ENCODE measurements around the gene SLC25A38. TPM values are rescaled to one million over a fixed set of nuclear protein-coding genes. Genes with fewer than 3 reads are reported as not detected.
"Not testable (repeated sequence)": the region's sequence is repeated elsewhere in the genome, so short reads cannot be mapped to it uniquely, and the experiment has no call there.

The SLC25A38 gene, protein sequence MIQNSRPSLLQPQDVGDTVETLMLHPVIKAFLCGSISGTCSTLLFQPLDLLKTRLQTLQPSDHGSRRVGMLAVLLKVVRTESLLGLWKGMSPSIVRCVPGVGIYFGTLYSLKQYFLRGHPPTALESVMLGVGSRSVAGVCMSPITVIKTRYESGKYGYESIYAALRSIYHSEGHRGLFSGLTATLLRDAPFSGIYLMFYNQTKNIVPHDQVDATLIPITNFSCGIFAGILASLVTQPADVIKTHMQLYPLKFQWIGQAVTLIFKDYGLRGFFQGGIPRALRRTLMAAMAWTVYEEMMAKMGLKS
- polyA plus RNA-seq (ENCODE audit: insufficient read length in 10 of 10), result 10 to 100 TPM; 15.7 to 20.2 (median 16.7) TPM
- long read RNA-seq, donor 1, partial matches to known transcripts, result 0 of 1 reads
- long read RNA-seq, donor 1, other reads (novel, unspliced or antisense), result 0 of 1 reads
- long read RNA-seq, donor 2, transcript SLC25A38-201 (7 exons, 2,147 nt), result major isoform, 5 of 5 reads
- long read RNA-seq, donor 2, partial matches to known transcripts, result 0 of 5 reads
- long read RNA-seq, donor 2, other reads (novel, unspliced or antisense), result 0 of 5 reads
- long read RNA-seq, donor 3, result 0 reads
- long read RNA-seq, donor 4, partial matches to known transcripts, result 0 of 3 reads
- long read RNA-seq, donor 4, other reads (novel, unspliced or antisense), result 0 of 3 reads
- long read RNA-seq, donor 5, transcript SLC25A38-201 (7 exons, 2,147 nt), result major isoform, 9 of 10 reads
- long read RNA-seq, donor 5, partial matches to known transcripts, result 0 of 10 reads
- long read RNA-seq, donor 5, other reads (novel, unspliced or antisense), result 0 of 10 reads
- long read RNA-seq, donor 6, transcript SLC25A38-201 (7 exons, 2,147 nt), result major isoform, 10 of 10 reads
- long read RNA-seq, donor 6, partial matches to known transcripts, result 0 of 10 reads
- long read RNA-seq, donor 6, other reads (novel, unspliced or antisense), result 0 of 10 reads
- long read RNA-seq, donor 7, partial matches to known transcripts, result 0 of 2 reads
- long read RNA-seq, donor 7, other reads (novel, unspliced or antisense), result 0 of 2 reads
- long read RNA-seq, donor 8, partial matches to known transcripts, result 0 of 3 reads
- long read RNA-seq, donor 8, other reads (novel, unspliced or antisense), result 0 of 3 reads
- long read RNA-seq, donor 9, partial matches to known transcripts, result 0 of 3 reads
- long read RNA-seq, donor 9, other reads (novel, unspliced or antisense), result 0 of 3 reads

DNA sequence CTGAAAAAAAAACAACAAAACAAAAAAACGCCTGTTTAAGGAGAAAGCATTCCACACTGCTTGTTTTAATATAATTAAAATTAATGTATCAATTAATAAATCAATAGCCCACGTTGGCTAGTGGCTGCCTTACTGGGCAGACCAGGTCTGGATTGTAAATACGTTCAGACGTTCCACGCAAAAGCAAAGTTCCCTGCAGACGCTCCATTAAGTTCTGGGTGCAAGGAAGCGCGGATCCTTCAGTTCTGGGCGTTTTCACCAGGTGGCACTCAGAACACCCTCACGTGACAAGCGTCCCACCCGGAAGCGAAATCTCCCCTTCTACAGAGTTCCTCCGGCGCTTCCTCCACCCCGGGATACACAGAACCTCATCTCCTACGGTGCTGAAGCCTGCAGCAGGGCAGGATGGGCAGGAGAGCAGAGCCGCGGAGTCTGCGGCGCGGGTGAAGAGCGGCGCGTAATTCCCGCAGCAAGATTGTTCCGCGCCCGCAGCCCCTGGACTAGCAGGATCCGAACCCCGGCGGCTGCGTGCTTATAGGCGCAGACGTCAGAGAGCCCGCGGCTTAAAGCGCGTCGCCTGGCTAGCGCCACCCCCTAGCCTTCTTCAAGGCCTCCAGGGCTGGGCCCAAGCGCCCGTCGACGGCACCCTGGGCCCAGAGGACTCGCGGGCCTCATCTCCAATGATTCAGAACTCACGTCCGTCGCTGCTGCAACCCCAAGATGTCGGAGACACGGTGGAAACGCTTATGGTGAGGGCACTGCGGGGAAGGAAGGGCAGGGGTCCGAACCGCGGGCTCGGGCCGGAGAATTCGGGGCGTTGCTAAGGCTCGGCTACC is at the start of gene SLC25A38:
Gene SLC25A38, plus strand, starts transcription at position 326 of the 836 bp plus-strand sequence. Its CDS starts 355 bp downstream, at position 681.
- DNase-seq, result peak; percentile 75 to 94 (median 82)

DNA sequence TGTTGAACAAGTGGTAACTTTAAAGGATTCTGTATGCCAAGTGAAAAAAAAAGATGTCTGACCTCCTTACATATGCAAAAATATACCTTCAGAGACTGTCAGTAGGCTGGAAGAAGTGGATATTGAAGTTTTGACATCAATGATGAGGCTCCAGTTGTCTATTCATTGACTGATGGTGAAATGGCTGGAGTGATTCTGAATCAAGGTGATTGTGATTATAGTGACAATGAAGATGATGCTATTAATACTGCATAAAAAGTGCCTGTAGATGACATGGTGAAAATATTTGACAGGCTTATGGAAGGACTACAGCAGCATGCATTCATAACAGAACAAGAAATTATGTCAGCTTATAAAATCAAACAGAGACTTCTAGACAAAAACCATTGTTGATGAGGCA is 49.6 kb upstream of the SLC25A38 start:
- no peak for DNase-seq

DNA sequence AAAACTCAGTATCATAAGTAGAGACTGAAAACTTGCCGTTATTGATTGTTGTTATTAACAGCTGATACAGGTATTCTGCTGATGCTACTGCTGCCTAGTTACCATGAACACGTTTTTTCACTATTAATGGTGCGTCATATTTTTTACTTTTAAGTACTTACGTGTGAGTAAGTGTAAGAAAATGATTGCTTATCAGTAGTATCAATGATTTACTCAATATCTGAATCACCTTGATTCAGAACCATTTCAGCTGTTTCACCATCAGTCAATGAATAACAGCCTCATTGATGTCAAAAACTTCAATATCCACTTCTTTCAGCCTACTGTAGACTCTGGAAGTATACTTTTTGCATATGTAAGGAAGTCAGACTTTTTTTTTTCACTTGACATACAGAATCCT is 49.0 kb upstream of the SLC25A38 start:
- DNase-seq, result no peak

DNA sequence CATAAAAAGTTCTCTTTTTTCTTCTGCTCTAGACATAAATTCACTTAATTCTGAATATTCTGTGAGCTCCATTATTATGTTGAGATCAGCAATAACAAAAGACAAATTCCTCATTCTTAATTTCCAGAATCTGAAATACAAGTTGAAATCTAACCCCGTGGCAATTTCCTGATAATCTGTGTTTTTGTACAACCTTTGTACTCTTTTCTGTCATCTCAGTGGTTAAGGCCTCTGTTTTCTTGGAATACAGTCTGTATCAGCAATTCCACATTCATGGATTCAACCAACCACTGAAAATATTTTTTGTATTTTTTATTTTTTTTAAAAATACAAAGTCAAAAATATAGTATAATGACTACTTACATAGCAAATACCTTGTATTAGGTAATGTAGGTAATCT is 45.0 kb upstream of the SLC25A38 start:
- no peak for DNase-seq

DNA sequence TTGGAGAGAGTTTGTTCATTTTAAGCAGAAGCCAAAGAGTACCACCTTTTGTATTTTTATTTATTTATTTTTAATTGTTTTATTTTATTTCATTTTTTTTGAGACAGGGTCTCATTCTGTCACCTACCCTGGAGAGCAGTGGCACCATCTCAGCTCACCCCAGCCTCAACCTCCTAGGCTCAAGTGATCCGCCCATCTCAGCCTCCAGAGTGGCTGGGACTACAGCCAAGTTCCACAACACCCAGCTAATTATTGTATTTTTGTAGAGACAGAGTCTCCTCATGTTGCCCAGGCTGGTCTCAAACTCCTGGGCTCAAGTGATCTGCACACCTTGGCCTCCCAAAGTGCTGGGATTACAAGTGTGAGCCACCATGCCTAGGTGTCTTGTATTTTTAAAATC is 44.1 kb upstream of the SLC25A38 start:
- DNase-seq, result no peak

DNA sequence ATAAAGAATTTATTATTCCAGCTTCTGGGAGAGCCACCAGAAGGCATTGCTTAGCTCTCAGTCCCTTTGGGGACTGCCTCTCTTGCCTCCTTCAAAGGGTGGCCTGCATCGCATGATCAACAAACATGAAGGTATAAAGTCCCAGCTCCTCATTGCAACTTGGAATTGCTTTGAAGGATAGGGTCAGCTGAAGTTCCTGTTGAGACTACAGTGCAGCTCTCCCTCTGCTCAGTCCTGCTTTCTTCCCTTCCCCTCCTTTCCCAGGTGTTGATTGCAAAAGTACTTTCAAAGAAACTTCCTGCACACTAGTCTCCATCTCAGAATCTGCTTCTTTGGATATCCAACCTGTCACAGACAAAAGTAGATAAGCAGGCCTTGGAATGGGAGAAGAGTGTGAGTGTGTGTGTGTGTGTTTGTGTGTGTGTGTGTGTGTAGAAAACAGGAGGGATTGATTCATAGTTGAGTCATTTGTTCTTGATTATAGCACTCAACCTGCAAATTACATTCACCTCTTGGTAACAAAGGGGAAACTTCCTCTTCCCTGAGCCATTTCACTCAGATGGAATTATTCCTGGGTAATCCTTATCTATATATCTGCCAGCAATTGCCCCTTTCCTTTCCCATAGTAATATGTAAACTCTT is 40.0 kb upstream of the SLC25A38 start:
- DNase-seq, result no peak

DNA sequence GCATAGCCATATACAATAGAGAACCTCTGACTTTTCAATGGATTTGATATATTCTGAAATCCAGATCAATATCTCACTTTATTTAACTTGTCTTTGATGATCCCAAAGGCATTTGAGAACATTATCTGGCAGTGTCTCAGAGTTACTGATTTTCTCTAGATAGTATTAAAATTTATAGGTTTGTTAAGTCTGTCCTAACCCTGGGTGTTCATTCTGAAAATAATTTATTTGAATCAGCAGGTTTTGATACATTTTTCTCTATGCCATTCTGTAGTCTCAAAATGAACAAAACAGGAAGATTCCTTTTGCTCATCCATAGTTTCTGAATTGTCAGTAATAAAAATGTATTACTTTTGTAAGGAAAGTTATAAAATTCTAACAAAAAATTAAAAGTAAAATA is 39.4 kb upstream of the SLC25A38 start:
- no peak for DNase-seq

DNA sequence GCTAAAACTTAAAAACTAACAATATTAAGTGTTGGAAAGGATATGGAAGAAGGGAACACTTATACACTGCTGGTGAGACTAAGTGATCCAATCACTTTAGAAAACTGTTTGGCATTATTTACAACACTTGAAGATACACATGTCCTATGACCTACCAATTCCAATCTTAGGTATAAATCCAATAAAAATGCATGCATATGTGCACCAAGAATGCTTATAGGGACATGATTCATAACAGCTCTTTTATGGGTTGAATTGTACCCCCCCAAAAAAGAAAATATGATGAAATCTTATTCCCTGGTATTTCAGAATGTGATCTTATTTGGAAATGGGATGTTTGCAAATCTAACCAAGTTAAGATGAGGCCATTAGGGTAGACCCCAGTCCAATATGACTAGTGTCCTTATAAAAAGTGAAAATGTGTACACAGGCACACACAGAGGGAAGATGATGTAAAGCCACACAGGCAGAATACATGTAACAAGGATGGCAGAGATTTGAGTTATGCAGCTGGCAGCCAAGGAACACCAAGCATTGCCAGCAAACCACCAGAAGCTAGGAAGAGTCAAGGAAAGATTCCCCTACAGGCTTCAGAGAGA is 38.3 kb upstream of the SLC25A38 start:
- DNase-seq, result no peak

DNA sequence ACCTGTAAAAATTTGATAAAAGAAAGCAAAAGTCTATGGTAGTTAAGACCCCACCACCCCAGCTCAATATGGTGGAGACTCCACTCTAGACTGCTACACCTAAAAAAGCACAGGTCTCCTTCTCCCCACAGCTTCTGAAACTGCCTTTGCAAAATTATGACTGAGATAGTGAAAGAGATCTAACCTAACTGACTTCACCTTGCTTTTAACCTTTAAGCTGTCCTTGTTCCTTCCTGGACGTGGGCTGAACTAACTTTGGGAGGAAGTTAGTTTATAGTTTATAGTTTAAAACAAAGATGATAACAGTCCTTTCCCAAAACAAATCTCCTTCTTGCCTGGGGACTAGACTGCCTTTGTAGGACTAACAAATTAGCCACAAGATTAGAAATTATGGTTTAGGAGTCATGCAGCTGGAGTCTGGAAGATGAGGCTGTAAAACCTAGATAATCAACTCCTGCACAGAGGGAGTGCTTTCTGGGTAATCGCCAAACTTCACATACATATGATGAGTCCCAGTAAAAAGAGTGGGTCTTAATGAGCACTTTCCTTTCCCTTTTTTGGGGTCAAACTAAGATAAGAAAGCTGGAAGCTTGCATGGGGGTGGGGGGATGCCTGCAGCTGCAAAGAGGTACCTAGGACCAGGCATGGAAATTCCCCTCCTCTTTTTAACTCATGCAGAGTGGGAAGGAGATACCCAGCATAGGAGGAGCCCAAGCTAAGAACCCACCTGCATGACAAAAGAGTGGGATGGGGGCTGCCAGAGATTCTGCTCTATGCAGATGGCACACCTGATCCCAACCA is 36.2 kb upstream of the SLC25A38 start:
- no peak for DNase-seq

DNA sequence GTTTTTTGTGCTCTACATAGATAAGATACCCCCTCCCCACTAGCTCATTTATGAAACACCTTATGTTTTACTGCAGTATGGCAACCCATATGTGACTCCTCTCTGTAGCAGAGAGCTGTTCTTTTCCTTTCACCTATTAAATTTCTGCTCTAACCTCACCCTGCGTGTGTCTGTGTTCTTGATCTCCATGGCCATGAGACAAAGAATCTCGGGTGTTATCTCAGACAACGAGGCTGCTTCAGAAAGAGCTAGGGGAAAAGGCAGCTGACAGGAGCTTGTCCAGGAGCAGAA is 35.6 kb upstream of the SLC25A38 start:
- DNase-seq, result no peak

DNA sequence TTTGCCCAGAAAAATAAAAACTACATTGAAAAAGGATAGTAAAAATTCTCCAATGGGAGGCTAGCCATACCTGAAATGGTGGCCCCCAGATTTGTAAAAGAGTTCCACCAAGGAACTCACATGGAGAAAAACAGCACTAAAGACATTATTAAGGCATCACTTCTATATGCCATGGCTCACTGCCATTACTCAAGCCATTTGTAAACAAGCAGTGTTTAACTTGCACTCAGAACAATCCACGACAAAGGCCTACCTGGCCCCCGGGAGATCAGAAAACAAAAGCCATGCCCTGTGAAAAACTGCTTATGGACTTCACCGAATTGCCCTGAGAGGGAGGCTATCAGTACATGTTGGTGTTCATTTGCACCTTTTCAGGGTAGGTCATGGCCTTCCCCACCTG is 34.1 kb upstream of the SLC25A38 start:
- no peak for DNase-seq

DNA sequence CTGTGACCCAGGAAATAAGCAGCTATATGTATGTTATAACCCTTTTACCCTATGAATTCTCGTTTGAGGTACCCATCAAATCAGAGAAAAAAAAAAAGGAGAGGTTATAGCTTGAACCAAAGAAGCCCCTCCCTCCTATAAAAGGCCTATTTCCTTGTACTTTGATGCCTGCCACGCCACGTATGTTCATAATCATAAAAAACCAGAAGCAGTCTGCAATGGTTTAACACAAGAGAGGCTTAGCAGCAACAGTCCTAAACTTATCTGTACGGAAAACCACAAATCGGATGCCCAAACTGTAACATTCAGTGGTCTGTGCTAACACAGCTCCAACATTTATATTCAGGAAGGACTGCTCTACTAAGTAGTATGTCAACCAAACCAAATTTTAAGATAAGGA is 32.5 kb upstream of the SLC25A38 start:
- DNase-seq, result no peak

DNA sequence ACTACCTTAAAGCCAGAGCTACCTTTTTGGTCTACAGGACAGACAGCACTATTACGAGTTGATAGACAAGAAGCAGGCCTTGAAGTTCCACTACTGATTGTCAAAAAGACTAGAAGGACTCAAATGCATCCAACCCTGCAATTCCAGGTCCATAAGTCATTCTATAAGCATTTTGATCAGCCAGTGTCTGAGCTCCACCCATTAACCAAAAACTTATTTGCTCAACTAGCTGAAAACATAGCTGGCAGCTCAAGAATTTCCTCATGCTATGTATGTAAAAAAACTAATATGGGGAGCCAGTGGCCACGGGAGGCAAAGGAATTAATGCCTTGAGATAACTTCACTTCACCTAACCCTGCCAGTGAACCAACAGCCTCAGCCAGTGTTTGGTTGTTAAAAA is 32.0 kb upstream of the SLC25A38 start:
- DNase-seq, result not testable (repeated sequence)

DNA sequence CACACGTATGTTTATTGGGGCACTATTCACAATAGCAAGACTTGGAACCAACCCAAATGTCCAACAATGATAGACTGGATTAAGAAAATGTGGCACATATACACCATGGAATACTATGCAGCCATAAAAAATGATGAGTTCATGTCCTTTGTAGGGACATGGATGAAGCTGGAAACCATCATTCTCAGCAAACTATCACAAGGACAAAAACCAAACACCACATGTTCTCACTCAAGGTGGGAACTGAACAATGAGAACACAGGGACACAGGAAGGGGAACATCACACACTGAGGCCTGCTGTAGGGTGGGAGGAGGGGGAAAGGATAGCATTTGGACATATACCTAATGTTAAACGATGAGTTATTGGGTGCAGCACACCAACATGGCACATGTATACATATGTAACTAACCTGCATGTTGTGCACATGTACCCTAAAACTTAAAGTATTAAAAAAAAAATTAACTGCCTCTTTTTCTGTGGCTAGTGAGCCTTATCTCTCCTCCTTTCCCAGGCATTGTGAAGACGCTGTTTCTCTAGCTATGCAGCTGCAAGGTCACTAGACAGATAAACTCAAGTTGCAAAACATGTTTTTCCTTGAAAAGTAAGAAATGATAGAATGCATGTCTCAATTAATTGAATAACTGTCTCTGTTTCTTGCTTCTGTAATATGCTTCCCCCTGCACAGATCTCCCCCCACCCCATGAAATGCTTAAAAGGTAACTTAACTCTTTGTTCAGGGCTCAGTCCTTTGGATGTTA is 29.8 kb upstream of the SLC25A38 start:
- DNase-seq, result not testable (repeated sequence)

DNA sequence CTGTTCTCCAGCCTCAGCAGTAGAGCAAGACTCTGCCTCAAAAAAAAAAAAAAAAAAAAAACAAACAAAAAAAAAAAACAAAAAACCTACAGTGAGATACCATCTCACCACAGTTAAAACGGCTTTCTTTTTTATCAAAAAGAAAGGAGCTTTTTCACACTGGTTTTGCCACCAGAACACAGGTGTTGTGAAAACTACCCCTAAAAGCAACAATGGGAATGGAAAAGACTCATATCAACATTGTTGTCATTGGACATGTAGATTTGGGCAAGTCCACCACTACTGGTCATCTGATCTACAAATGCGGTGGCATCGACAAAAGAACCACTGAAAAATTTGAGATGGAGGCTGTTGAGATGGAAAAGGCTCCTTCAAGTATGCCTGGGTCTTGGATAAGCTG is 24.8 kb upstream of the SLC25A38 start:
- DNase-seq, result no peak

DNA sequence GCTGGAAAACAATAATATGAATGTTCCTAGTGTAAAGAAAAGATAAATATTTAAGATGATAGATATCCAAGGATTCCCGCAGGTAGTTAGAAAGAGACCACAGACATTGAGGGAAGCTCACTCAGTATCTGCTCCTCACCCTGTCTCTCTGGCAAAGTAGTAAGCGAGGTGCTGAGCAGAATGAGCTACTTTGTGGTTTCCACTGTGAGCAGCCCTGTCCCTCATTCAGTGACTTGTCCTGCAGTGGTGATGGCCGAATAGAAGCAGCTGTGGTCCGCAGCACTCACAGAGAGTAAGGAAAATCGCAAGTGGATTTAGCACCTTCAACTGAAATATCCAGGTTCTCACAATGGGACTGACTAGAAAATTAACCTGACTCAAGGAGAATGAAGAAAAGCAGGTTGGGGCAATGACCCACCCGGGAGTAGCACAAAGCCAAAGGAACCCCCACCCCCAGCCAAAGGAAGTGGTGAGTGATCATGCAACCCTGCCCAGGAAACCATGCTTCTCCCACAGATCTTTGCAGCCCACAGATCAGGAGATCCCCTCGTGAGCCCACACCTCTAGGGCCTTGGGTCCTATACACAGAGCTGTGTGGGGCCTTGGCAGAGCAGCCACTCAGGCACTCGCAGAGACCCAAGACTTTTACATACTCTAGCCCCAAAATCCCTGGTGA is 21.8 kb upstream of the SLC25A38 start:
- DNase-seq, result no peak

DNA sequence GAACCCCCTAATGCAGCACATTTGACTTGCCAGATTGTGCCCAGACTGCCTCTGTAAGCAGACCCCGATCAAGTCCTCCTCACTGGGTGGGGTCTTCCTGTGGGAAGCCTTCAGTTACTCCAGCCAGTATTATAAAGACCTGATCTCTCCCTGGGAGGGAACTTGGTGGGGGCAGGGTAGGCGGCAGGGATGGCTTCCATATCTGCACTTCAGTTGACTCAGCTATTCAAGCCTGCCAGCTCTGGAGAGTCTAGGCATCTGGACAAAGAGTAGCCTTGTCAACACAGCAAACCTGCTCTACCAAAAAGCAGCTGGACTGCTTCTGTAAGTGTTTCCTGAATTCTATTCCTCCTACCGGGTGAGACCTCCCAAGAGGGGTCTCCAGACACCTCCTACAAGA is 21.0 kb upstream of the SLC25A38 start:
- DNase-seq, result no peak

DNA sequence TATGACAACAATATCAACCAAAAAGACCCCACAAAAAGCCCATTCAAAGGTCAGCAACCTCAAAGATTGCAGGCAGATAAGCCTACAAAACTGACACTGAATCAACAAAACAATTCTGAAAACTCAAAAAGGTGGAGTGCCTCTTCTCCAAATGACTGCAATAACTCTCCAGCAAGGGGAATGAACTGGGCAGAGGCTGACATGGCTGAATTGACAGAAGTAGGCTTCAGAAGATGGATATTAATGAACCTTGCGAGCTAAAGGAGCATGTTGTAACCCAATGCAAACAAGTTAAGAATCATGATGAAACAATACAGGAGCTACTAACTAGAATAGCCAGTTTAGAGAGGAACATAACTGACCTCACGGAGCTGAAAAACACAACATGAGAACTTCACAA is 20.4 kb upstream of the SLC25A38 start:
- no peak for DNase-seq

Data from muscle of back (tissue), 13 donors.